ENCODE measurements around the gene GXYLT2.

Gene GXYLT2

GRCh38 chr3:72974956-72975355 lies 87.1 kb downstream of the GXYLT2 start:
- no peak for FAIRE-seq
- DNase-seq (ENCODE audit: insufficient read length, low spot score), result no peak
- no peak for TF ChIP-seq CTCF (IDR thresholded peaks at IDR 0.05; ENCODE audit: insufficient read depth, missing control alignments)

GRCh38 chr3:72976281-72976741 lies 88.5 kb downstream of the GXYLT2 start:
- no peak for TF ChIP-seq CTCF (IDR thresholded peaks at IDR 0.05; ENCODE audit: insufficient read depth, missing control alignments)
- no peak for FAIRE-seq
- DNase-seq (ENCODE audit: insufficient read length, low spot score), result no peak

DNA sequence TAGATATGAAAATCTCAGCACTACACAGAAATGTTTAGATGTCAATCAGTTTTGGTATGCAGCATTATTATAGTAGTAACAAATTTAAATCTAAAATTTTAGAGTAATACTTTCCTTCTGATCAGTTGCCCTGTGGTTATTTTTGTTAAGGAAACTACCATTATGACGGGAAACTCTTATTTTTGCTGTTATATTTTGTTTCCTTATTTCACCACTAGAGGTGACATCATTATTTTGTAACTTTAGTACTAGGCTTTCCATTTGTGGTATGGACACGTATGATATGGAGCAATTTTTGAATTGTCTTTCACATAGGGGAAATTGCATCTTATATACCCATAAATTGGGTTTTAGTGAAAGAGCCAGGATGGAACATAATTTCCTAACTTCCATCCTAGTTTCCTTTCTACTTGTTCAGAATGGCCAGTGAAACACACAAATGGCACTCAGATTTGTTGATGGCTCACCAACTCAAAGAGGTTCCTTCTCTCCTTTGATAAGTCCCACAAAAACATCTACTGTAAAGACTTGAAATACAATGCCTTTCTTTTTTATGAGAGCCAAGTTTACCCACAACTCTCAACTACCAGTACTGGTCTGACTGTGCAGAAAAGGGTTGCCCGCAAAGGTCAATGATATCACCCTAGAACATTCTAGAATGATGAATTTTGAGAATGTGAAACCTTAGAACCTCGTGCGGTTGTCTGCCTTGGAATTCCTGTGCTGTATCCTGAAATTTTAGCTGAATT lies 89.4 kb downstream of the GXYLT2 start:
- TF ChIP-seq CTCF (IDR thresholded peaks at IDR 0.05; ENCODE audit: insufficient read depth, missing control alignments), result no peak
- no peak for DNase-seq (ENCODE audit: insufficient read length, low spot score)
- FAIRE-seq, result peak; percentile 64

DNA sequence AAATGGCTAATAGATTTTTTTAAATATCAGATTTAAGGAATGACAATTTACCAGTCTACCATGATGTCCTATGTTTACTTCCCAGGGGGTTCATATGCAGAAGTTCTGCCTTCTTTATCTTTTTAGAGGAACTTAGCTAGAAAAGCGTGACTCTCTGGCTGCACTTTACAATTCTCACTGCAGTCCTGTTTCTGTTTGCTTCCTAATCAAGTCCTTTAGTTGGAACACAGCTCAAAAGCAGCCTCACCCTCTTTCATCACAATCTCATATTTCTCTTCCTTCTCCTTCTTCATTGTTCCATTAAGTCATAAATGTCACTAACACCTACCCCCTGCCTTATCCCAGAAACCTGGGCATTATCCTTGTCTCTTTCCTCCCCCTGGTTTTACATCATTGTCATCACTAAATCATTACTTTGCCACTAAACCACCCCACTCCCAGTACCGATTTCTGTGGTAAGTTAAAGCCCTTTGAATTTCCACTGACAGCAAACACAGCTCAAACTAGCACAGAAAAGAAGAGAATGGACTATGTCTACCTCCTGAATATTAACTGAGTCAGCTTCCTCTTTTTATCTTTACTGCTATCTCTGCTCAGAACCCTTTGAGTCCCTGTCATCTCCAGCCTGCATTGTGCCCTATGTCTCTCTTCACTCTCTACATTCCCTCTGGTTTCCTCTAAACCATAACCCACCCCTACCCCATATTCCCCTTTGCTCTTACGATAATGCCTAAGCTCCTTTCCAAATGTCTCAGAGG lies 94.9 kb downstream of the GXYLT2 start:
- no peak for TF ChIP-seq CTCF (IDR thresholded peaks at IDR 0.05; ENCODE audit: insufficient read depth, missing control alignments)
- FAIRE-seq (no peak), DNase-seq (ENCODE audit: insufficient read length, low spot score) (no peak)

DNA sequence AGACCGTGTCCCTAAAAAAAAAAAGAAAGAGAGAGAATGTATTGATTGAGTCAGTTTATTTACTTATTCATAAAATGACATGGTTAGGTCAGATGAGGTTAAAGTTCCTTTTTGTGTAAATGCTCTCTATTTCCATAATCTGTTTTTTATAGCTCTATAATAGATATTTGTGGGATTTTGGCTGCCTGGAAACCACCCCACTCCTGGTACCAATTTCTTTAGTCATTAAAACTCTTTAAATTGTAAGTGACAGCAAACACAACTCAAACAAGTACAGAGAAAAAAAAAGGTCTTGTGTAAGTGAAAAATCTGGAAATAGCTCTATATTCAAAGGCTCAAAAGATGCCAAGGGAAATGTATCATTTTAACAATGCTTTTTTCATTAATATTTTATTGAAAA lies 97.7 kb downstream of the GXYLT2 start:
- DNase-seq (ENCODE audit: insufficient read length, low spot score), result no peak
- no peak for FAIRE-seq
- TF ChIP-seq CTCF (IDR thresholded peaks at IDR 0.05; ENCODE audit: insufficient read depth, missing control alignments), result no peak

DNA sequence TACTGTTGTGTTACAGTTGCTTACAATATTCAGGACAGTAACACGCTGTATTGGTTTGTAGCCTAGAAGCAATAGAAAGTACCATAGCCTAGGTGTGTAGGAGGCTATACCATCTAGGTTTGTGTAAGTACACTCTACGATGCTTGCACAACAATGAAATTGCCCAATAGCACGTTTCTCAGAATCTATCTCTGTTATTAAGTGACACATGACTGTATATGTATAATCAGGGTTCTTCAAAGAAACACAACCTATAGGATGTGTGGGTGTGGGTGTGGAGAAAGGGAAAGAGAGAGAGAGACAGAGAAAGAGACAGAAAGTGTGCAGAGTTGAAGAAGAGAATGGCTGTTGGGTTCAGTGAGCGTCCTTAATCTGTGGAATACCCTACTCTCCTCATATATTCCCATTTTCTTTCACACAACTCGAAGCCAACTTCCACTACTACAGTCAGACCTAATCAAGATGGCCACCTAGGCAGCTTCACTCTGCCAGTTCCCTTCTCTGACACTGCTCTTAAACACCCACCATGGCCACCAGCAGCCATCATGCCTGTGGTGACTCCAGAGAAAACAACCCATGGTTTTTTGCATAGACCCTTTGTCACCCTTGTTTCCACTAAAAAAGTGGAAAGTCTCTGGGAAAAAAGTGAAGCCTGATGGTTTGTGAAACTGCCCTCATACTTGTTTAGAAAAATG lies 103.0 kb downstream of the GXYLT2 start:
- TF ChIP-seq CTCF (IDR thresholded peaks at IDR 0.05; ENCODE audit: insufficient read depth, missing control alignments), result no peak
- FAIRE-seq, result no peak
- no peak for DNase-seq (ENCODE audit: insufficient read length, low spot score)
